NB4 (cell line): ENCODE measurements around the gene RFX6.

Experiments
- DNase-seq: peaks from one replicate; pipeline ENCODE4 v3.0.0; 2010; ENCODE audit warnings: low read depth
- H3K4me3 ChIP-seq: one replicate; pipeline ENCODE4 v1.5.1; 2011; ENCODE audit warnings: mild to moderate bottlenecking, low read depth, low read length, moderate library complexity
- CTCF ChIP-seq: IDR thresholded peaks from one replicate; pipeline ENCODE4 v1.5.1; 2012; ENCODE audit warnings: low read depth, low read length
- MAX ChIP-seq: IDR thresholded peaks from 2 replicates; pipeline ENCODE4 v1.6.1; 2011; ENCODE audit warnings: low read depth, low read length
- MYC ChIP-seq: IDR thresholded peaks from 2 replicates; pipeline ENCODE4 v1.6.1; 2011; ENCODE audit warnings: low read depth, low read length
- POLR2A ChIP-seq: IDR thresholded peaks from 2 replicates; pipeline ENCODE4 v1.6.1; 2011; ENCODE audit warnings: mild to moderate bottlenecking; ENCODE audit not compliant: insufficient read length; ENCODE audit errors: extremely low read depth

The RFX6 gene

DNA sequence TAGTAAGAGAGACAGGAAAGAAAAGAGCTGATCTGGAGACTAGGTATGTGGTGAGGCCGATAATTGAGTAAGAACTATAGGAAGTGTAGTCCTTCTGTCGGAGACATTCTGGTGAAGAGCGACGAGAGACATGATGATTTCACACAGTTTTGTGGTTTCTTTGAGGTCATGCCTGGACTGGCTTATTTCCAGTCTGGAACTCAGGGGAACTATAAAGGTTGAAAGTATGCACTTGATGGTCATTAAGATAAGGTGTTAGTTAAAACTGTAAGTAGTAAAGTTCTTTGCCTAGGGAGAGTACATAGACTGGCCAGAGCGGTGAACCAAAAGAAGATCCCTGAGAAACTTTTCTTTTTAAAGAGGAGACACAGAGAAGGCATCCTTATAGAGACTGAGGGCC is 68.8 kb downstream of the RFX6 start:
- DNase-seq, result peak; percentile 77
- no peak for TF ChIP-seq CTCF
- TF ChIP-seq MYC, result no peak
- no peak for TF ChIP-seq POLR2A
- TF ChIP-seq MAX, result no peak
- no peak overlapping the region for H3K4me3 ChIP-seq

DNA sequence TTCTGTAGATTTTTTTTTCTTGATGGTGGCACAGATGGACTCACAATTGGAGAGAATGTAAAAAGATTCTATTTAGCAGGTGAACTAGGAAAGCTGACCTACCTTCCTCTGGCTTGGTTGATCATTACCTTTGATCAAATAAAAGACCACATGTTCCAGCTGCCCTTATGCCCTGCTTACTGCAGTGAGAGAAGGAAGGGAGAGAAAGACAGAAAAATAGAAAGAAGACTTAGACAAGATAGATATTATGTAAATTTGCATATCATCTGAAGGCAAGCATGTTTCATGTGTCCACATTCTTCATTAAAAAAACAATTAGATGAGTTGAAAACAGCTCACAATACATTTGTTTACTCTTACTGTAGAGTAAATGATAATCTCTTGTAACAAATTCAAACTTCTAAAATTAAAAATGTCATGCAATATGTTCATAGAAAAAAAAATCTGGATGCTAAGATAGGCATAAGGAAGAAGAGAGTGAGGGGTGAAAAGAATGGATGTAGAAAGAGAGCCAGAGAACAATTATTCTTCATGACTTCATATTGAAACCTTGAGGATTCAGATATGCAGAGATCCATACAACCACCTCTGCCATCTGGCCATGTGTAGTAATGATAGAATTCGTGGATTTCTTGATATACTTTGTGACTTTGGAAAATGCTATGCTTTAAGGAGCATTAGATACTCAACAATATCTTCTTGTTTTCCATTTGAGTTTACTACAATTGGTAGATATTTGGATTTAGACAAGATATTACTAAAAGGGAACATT is 71.7 kb downstream of the RFX6 start:
- H3K4me3 ChIP-seq, result no peak overlapping the region
- TF ChIP-seq MAX, result no peak
- no peak for TF ChIP-seq MYC
- no peak for TF ChIP-seq POLR2A
- TF ChIP-seq CTCF, result no peak
- no peak for DNase-seq

- H3K4me3 ChIP-seq, result no peak overlapping the region
- DNase-seq, result no peak
- TF ChIP-seq MYC (no peak), MAX (no peak), CTCF (no peak), POLR2A (no peak)
Measured at GRCh38 chr6:116949964-116950363, 72.9 kb downstream of the RFX6 start.

- no peak overlapping the region for H3K4me3 ChIP-seq
- no peak for DNase-seq
- no peak for TF ChIP-seq MYC
- no peak for TF ChIP-seq MAX
- TF ChIP-seq POLR2A, result no peak
- TF ChIP-seq CTCF, result no peak
Measured at GRCh38 chr6:116954335-116954734, 77.3 kb downstream of the RFX6 start.

- H3K4me3 ChIP-seq, result no peak overlapping the region
- no peak for DNase-seq
- TF ChIP-seq CTCF (no peak), MYC (no peak), MAX (no peak), POLR2A (no peak)
Measured at GRCh38 chr6:116954938-116955337, 77.9 kb downstream of the RFX6 start.

DNA sequence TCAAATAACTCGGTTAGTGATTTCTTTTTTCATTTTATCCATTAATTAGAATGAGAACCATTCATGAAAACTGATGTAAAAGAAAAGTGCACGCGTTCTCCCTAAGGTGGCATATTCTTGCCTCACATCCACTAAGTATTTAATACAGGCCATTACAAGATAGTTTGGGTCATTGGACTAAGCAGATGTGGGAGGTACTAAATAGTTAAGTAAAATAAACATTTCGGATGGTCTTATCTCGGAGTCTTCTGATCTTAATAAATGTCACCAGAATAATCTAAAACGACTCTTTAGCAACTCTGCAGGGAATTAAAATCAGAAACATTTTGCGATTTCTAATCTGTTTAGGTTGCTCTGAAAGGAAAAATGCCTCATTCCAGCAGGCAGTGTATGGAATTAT is 78.7 kb downstream of the RFX6 start:
- no peak for DNase-seq
- H3K4me3 ChIP-seq, result no peak overlapping the region
- no peak for TF ChIP-seq POLR2A
- no peak for TF ChIP-seq MAX
- no peak for TF ChIP-seq MYC
- TF ChIP-seq CTCF, result no peak
